Peyer's patch (tissue), 4 donors: ENCODE measurements around the gene FUOM.

Experiments used
- CTCF ChIP-seq, 6 experiments: fragments of 450-650 bp in 4 of 6; fragments of 200-600 bp in 2 of 6; sonication (generic) in 1 of 6; IDR thresholded peaks; one replicate each; pipeline ENCODE4 v1.5.1; 2017 to 2019; ENCODE audit warnings: antibody characterized with exemption in 6 of 6, mild to moderate bottlenecking in 3 of 6, moderate library complexity in 1 of 6
- POLR2A ChIP-seq, 2 donors: fragments of 450-650 bp; IDR thresholded peaks; one replicate each; pipeline ENCODE4 v1.5.1; 2017; ENCODE audit warnings: antibody characterized with exemption in 2 of 2, mild to moderate bottlenecking in 2 of 2, moderate library complexity in 2 of 2

GRCh38 chr10:133399123-133399601, 41.3 kb upstream of the FUOM start:
- TF ChIP-seq CTCF (IDR thresholded peaks at IDR 0.05), result no peak
- no peak for TF ChIP-seq POLR2A (IDR thresholded peaks at IDR 0.05)
